SU-DHL-6 (cell line): Measurements from ENCODE around the gene SAFB.

ENCODE experiments used
- H2AFZ ChIP-seq: fragments of 200-600 bp; sonication (generic); 2 replicates; pipeline ENCODE4 v1.6.1; 2014; ENCODE audit warnings: low read depth, mild to moderate bottlenecking, moderate library complexity, mixed read lengths, antibody characterized with exemption, low read length; ENCODE audit not compliant: severe bottlenecking
- H3F3A ChIP-seq: fragments of 200-600 bp; shearing (Covaris generic); 2 replicates; pipeline ENCODE4 v1.6.0; 2016; ENCODE audit warnings: antibody characterized with exemption, mild to moderate bottlenecking; ENCODE audit not compliant: insufficient read depth
- H3K27ac ChIP-seq: fragments of 200-600 bp; sonication (generic); 2 replicates; pipeline ENCODE4 v1.5.1; 2016; ENCODE audit warnings: low read depth, mild to moderate bottlenecking, low read length, moderate library complexity, mixed read lengths
- H3K27me3 ChIP-seq: fragments of 200-600 bp; sonication (generic), shearing (Covaris generic); 2 replicates; pipeline ENCODE4 v1.6.0; 2014; ENCODE audit warnings: mild to moderate bottlenecking, low read length
- H3K36me3 ChIP-seq: fragments of 200-600 bp; sonication (generic); 2 replicates; pipeline ENCODE4 v1.6.1; 2014; ENCODE audit warnings: mild to moderate bottlenecking, low read length, mixed read lengths
- H3K4me2 ChIP-seq: fragments of 300-600, 200-600 bp; shearing (Covaris generic), sonication (generic); 2 replicates; pipeline ENCODE4 v1.6.0; 2014; ENCODE audit warnings: low read length, low read depth, mild to moderate bottlenecking; ENCODE audit not compliant: poor library complexity, severe bottlenecking
- H3K4me3 ChIP-seq: fragments of 200-600 bp; sonication (generic); 2 replicates; pipeline ENCODE4 v1.5.1; 2014; ENCODE audit warnings: antibody characterized with exemption, low read length, mild to moderate bottlenecking, mixed read lengths; ENCODE audit not compliant: insufficient read depth, poor library complexity, severe bottlenecking
- H3K79me2 ChIP-seq: fragments of 200-600 bp; sonication (generic); 2 replicates; pipeline ENCODE4 v1.6.1; 2014; ENCODE audit warnings: mild to moderate bottlenecking, low read length, moderate library complexity; ENCODE audit not compliant: insufficient read depth
- H3K9ac ChIP-seq: fragments of 200-600 bp; sonication (generic); 2 replicates; pipeline ENCODE4 v1.7.0; 2014; ENCODE audit warnings: mild to moderate bottlenecking, low read length
- H3K9me2 ChIP-seq: fragments of 200-600 bp; sonication (generic); replicated peaks from 2 replicates; pipeline ENCODE4 v1.6.1; 2014; ENCODE audit warnings: low read length; ENCODE audit not compliant: insufficient read depth
- H3K9me3 ChIP-seq: fragments of 200-600 bp; sonication (generic); 2 replicates; pipeline ENCODE4 v1.6.1; 2014; ENCODE audit warnings: low read length, mixed read lengths; ENCODE audit not compliant: insufficient read depth
- H4K20me1 ChIP-seq: fragments of 200-600 bp; sonication (generic); 2 replicates; pipeline ENCODE4 v1.6.1; 2014; ENCODE audit warnings: low read depth, mild to moderate bottlenecking, antibody characterized with exemption, low read length, moderate library complexity, mixed read lengths
- CTCF ChIP-seq: fragments of 200-600 bp; sonication (generic); IDR thresholded peaks from one replicate; pipeline ENCODE4 v1.5.1; 2017; ENCODE audit warnings: antibody characterized with exemption, mild to moderate bottlenecking, low read length, moderate library complexity; ENCODE audit not compliant: insufficient read depth, poor library complexity, severe bottlenecking
- EZH2phosphoT487 ChIP-seq: fragments of 200-600 bp; sonication (generic), shearing (Covaris generic); conservative IDR thresholded peaks from 2 replicates; pipeline ENCODE4 v1.6.1; 2018; ENCODE audit warnings: mild to moderate bottlenecking, antibody characterized with exemption, low read length, moderate library complexity, mixed read lengths

The SAFB gene

GRCh38 chr19:5671600-5671999 is 48.7 kb downstream of the SAFB start:
- Histone ChIP-seq H3K9ac (no peak overlapping the region), H3K9me2 (no peaks in the 10 kb centered on the region), H2AFZ (no peak overlapping the region), H3K27ac (no peak overlapping the region), H3K9me3 (no peaks in the 10 kb centered on the region), H3K4me2 (no peak overlapping the region), H3F3A (peaks cover 3% of the 10 kb centered on the region; the same call in 1 of the 2 replicates), H3K79me2 (no peaks in the 10 kb centered on the region), H3K36me3 (no peaks in the 10 kb centered on the region), H3K4me3 (no peak overlapping the region), H4K20me1 (no peaks in the 10 kb centered on the region), H3K27me3 (no peaks in the 10 kb centered on the region)
- TF ChIP-seq EZH2phosphoT487 (no peak), CTCF (no peak)

GRCh38 chr19:5672708-5673459 is 50.0 kb downstream of the SAFB start:
- H3F3A ChIP-seq, result peaks cover 3% of the 10 kb centered on the region; the same call in 1 of the 2 replicates
- no peaks in the 10 kb centered on the region for H4K20me1 ChIP-seq

GRCh38 chr19:5673752-5674151 is 50.9 kb downstream of the SAFB start:
- Histone ChIP-seq H3K4me2 (no peak overlapping the region), H3K9me3 (no peaks in the 10 kb centered on the region), H3K79me2 (no peaks in the 10 kb centered on the region), H3K27me3 (no peaks in the 10 kb centered on the region), H3K27ac (no peak overlapping the region), H3K9ac (no peak overlapping the region), H3K4me3 (no peak overlapping the region), H4K20me1 (no peaks in the 10 kb centered on the region), H3K36me3 (no peaks in the 10 kb centered on the region), H2AFZ (no peak overlapping the region), H3K9me2 (no peaks in the 10 kb centered on the region), H3F3A (peaks cover 3% of the 10 kb centered on the region; the same call in 1 of the 2 replicates)
- TF ChIP-seq CTCF (no peak), EZH2phosphoT487 (no peak)

More at GRCh38 chr19:5672708-5673459, 50.0 kb downstream of the SAFB start:
- Histone ChIP-seq H2AFZ (no peak overlapping the region), H3K9me3 (no peaks in the 10 kb centered on the region), H3K27ac (no peak overlapping the region), H3K9me2 (no peaks in the 10 kb centered on the region), H3K9ac (no peak overlapping the region), H3K4me3 (no peak overlapping the region), H3K36me3 (no peaks in the 10 kb centered on the region), H3K79me2 (no peaks in the 10 kb centered on the region), H3K27me3 (no peaks in the 10 kb centered on the region), H3K4me2 (no peak overlapping the region)
- TF ChIP-seq EZH2phosphoT487, result no peak

DNA sequence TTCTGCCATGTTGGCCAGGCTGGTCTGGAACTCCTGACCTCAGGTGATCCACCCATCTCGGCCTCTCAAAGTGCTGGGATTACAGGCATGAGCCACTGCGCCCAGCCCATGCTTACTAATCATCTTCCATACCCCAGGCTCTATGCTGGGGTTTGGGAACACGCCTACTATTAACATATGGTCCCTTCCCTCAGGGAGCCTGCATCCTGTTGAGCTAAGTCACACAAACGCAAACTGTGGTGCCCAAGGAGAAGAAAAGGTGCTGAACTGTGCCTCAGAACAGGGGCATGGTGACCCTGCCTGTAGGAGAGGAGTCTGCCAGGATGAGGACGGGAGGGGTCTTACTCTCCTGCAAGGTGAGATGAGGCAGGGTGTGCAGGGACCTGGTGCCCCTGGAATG is 51.8 kb downstream of the SAFB start:
- Histone ChIP-seq H4K20me1 (no peaks in the 10 kb centered on the region), H3K9ac (no peak overlapping the region), H3F3A (peaks cover 3% of the 10 kb centered on the region; the same call in 1 of the 2 replicates), H3K27ac (no peak overlapping the region), H2AFZ (no peak overlapping the region), H3K36me3 (no peaks in the 10 kb centered on the region), H3K79me2 (peaks cover 2% of the 10 kb centered on the region), H3K9me2 (no peaks in the 10 kb centered on the region), H3K9me3 (no peaks in the 10 kb centered on the region), H3K4me3 (no peak overlapping the region), H3K4me2 (no peak overlapping the region), H3K27me3 (no peaks in the 10 kb centered on the region)
- TF ChIP-seq EZH2phosphoT487 (no peak), CTCF (no peak)
